Stimulated activated CD4-positive, alpha-beta T cell treated with anti-CD3 and anti-CD28 coated beads, Interleukin-2, amount 100 ng/mL, for 24 hours (primary cell): ENCODE data around the gene PRKCE.

Experiments used
- DNase-seq, 2 donors: peaks; one replicate each; pipeline ENCODE4 v3.0.0-alpha.2; 2020

PRKCE gene

GRCh38 chr2:46163804-46164528 lies 512.5 kb downstream of the PRKCE start:
- DNase-seq: no peak

GRCh38 chr2:46164529-46165301 lies 513.2 kb downstream of the PRKCE start:
- no peak for DNase-seq

DNA sequence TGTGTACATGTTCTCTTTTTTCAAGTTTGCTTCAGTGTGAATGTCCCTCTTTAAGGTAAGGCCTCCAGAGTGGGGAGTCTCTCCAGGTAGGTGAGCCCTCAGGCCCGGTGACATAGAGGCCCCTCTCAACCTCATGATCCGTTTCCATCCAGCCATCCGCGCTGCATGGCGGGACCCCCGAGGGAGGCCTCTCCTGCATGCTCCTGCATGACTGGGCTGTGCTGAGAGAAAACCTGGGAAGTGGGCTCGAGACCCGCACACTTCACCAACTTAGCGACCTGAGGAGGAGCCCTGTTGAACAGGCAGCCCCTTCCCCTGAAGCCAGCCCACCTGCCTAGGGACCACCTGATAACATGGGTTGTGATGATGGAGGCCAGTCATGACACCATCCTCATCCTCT lies 514.4 kb downstream of the PRKCE start:
- DNase-seq: no peak

- no peak for DNase-seq
Observed at GRCh38 chr2:46167406-46167805, 515.9 kb downstream of the PRKCE start.

- DNase-seq: no peak
Observed at GRCh38 chr2:46167924-46168323, 516.4 kb downstream of the PRKCE start.

DNA sequence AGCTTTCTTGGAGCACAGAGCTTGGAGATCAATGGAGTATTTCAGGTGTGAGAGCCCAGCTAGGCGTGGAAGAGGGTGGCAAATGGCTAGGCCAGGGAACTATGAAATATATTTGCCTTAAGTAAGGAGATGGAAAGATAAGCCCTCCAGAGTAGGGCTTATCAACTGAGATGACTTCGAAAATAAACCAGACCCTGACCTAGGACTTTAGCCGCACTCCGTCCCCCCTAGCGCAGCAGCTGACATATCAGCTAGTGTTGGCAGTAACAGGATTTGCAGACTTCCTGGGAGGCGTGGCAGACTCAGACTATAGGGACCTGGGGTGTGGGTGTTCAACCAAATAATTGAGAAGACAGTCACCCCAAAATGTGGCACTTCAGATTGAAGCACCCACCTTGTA lies 518.0 kb downstream of the PRKCE start:
- DNase-seq: no peak

DNA sequence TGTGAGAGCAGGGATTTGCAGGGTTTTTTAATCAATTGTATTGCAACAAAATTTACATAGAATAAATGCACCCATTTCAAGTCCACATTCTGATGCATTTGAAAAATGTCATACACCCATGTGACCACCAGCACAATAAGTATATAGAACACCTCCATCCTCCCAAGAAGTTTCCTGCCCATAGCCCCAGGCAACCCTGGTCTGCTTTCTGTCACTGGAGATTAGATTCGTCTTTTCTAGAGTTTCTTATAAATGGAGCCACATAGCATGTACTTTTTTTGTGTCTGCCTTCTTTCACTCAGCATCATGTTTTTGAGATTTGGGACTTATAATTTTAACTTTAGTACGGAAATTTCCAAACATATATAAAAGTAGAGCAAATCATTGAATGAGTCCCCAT lies 518.6 kb downstream of the PRKCE start:
- DNase-seq: no peak

GRCh38 chr2:46170611-46171350 lies 519.3 kb downstream of the PRKCE start:
- DNase-seq: no peak

DNA sequence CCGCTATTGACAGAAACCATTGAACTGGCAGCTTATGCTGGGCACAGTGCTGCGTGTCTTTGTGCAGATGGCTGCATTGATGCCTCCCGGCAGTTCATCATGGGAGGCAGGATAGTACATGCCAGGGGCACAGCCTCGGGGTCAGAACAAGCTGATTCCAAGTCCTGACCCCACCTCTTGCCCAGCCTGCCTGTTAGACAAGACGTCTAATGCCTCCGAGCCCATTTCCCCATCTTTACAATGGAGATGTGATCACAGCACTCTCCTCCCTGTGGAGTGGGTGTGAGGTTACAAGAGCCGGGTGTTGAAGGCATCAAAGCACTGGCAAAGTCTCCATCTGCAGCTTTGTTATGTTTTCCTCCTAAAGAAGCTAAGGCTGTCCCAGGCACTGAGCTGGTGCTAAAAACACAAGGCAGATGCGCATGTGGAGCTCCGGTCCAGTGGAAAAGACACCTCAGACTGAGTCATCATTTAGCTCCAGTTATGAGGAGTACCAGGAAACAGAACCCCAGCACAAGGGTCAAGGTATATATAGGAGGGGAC lies 520.0 kb downstream of the PRKCE start:
- DNase-seq: no peak

DNA sequence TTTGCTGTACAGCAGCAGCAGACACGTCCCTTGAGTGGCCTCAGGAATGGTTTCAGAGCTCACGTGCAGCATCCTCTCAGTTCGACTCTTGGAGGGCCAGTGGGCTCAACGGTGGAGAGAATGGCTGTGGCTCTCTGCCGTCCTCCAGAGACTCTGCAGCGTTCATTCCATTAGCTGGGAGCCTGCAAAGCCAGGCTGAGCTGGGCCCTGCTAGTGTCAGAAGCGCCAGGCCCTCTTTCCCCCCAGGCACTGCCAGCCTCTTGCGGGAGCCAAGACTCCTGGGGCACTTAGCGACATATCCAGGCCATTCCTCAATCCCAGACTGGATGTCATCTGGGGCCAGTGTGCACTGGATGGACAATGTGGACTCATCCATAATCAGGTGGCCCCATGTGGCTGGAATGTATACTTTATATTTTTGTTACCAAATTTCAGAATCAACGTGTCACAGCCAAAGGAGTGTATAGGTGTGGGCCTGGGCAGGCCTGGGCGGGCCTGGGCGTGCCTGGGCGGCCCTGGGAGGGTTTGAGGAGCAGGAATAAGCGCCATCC lies 520.6 kb downstream of the PRKCE start:
- DNase-seq: no peak

GRCh38 chr2:46173030-46173429 lies 521.6 kb downstream of the PRKCE start:
- no peak for DNase-seq

GRCh38 chr2:46173636-46174250 lies 522.3 kb downstream of the PRKCE start:
- DNase-seq: no peak

- no peak for DNase-seq
Observed at GRCh38 chr2:46174345-46175170, 523.1 kb downstream of the PRKCE start.

DNA sequence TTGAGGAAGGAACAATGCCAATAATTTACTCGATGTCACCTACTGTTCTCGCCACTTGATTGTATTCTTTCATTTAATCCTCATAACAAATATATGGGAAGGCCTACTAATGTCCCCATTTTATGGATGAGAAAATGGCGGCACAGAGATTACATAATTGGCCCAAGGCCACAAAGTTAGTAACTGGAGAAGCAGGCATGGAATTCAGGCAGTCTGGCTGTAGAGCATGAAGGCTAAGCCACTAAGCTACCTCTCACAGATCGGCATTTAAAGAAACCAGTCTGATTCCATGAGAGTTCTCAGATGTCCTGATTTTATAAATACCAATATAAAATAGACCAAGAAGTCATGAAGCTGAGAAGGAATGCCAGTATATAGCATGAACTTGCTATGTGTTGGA lies 523.9 kb downstream of the PRKCE start:
- DNase-seq: no peak

DNA sequence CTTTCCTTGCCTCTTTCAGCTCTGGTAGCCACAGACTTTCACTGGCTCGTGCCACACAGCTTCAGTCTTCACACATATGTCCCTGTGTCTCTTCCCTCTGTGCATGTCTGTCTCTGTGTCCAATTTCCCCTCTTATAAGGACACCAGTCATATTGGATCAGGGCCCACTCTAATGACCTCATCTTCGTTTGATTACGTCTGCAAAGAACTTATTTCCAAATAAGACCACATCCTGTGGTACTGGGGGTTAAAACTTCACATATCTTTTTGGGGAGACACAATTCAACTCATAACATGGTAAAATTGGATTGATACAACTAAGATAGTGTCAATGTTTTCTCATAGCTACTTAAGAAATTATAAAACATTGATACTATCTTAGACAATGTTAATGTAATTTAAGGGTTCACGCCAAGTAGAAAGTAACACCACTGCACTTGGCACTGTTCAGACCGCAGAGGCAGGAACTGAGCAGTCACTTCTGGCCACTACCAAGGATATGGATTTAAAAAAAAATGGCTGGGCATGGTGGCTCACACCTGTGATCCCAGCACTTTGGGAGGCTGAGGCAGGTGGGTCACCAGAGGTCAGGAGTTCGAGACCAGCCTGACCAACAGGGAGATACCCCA lies 526.1 kb downstream of the PRKCE start:
- no peak for DNase-seq

DNA sequence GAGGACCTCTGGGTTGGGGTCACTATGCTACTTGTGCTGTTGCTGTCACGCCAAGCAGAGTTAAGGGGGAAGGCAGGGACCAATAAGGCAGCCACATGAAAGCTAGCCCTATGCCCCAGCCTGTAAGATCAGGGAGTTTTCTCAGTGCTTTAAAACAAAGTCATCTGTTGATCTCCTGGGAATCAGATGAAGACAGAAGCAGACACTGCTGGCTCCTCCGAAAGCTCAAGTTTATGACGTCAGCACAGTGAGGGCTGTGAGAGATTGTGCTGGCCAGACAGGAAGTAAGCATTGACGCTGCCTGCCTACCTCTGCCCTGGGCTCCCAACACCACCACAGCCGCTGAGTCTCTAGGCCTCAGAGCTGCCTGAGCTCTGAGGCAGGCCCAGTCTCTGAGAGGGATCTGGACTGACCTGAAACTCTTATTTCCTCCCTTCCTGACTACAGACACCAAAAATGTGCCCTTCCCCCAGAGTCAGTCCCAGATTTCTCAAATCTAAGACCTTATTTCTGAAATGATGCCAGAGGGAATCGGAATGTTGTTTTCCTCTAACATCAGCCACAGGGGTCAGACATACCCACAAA lies 527.7 kb downstream of the PRKCE start:
- DNase-seq: peak; percentile 28 to 33

- DNase-seq: no peak
Observed at GRCh38 chr2:46180189-46180588, 528.7 kb downstream of the PRKCE start.

DNA sequence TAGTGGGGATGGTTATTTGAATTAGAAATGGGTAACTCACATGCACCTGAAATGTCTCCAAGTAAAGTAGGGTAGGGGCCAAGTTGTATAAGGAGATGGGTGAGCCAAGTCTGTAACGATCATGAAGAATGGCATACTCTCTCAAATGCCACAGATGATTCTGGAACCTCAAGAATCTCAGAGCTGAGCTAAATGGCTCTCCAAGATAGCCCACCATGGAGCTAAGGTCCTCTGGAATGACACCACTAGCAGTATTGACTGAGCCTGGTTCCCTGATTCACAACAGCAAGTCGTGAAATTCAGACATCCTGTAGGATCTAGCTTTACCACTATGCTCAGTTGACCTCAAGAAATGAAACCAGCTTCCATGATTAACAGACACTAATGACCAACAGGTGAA lies 529.8 kb downstream of the PRKCE start:
- no peak for DNase-seq

- no peak for DNase-seq
Observed at GRCh38 chr2:46181789-46182530, 530.5 kb downstream of the PRKCE start.

- DNase-seq: no peak
Observed at GRCh38 chr2:46183426-46183825, 532.0 kb downstream of the PRKCE start.
